NCI-H1436 (cell line): ENCODE results near the gene ELOA.
"Not testable (repeated sequence)": the region's sequence is repeated elsewhere in the genome, so short reads cannot be mapped to it uniquely, and the experiment has no call there.

Source experiments
- DNase-seq: peaks from one replicate; lab custom pipeline; 2025; lab: John Stamatoyannopoulos, UW

Gene ELOA

DNA sequence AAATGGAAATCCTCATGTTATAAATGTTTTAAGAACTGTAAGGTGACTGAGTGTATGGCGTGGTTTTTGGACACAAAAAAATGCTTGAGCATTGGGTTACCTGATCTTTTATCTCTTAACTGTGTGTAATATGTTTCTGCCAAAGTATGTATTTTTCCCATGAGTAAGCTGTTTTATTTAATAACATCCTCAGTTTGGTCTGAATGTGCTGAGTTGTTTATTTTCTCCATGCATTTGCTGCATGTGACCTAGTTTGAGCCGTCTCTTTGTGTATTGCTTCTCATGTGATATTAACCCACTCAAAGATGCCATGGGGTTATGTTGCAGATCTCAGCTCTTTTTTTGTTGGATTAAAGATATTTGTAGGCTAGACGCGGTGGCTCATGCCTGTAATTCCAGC lies 41.6 kb downstream of the ELOA start:
- DNase-seq = no peak

- DNase-seq = no peak
Measured at GRCh38 chr1:23787701-23788100, 44.4 kb downstream of the ELOA start.

GRCh38 chr1:23788695-23789094 lies 45.4 kb downstream of the ELOA start:
- DNase-seq = no peak

- peak; percentile 90 for DNase-seq
Measured at GRCh38 chr1:23790696-23791515, 47.6 kb downstream of the ELOA start, which contains the start of gene LYPLA2. Gene LYPLA2, plus strand, starts transcription at chr1:23791145. Its CDS starts 1,538 bp downstream, at chr1:23792683.

GRCh38 chr1:23791516-23792047 lies 48.3 kb downstream of the ELOA start:
- DNase-seq = no peak

DNA sequence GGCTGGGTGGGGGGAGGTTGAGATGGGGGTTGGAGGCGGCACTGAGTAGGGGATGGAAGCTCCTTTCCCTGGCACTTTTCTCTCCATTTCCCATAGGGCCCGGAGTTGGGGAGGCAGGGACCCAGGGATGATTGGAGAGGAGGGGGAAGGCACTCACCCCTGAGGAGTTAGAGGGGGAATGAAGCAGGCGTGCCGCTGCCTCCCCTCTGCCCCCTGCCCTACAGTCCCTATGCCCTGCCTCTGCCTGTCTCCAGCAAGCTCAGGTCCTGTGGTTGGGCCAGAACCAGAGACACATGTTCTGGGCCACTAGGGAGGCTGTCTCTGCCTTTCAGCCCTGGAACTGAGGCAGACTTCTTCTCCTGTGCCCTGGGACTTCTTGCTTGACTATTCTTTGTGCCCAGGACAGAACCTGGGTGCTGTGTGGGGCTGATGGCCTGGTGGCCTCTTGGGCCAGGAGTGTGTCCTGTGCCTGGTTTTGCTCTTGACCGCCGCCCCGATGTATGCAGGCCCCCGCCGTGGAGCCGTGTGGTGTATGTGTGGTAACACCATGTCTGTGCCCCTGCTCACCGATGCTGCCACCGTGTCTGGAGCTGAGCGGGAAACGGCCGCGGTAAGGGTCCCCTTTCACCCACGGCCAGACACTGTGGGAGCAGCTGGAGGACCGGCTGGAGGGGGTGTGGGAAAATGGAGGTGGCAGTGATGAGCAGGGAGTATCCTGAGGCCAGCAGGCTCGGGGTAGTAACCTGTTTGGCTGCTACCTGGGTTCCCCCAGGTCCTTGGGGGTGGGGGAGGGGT lies 49.1 kb downstream of the ELOA start:
- DNase-seq = no peak

DNA sequence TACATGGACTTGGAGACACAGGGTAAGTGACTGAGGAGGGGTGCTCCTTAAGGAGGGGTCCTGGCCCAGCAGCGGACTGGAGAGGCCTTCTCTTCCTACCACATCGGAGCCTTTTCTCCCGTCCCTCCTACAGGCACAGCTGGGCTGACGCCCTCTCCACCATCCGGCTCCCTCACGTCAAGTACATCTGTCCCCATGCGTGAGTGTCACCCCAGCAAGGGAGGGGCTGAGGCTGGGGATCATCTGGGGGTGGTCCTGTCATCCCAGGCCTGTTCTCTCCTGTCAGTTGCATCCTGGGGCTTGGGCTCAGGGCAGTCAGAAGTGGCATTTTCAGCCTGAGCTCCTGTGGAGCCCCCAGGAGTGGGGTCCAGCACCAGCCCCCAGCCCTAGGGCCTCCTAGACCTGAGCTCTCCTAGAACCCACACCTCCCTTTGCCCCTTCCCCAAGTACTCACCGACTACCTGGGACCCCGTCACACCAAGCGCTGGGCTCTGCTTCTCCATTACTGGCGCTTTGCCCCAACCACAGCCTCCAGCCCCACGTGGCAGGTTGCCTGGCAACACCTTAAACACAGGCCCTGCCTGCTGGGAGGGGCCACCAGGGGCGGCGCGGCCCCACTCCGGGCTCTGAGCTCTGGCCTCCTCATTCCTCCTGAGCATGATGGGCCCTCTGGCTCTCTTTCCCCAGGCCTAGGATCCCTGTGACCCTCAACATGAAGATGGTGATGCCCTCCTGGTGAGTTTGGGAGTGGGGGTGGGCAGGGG lies 49.9 kb downstream of the ELOA start:
- DNase-seq = no peak

GRCh38 chr1:23793861-23794731 lies 50.8 kb downstream of the ELOA start:
- no peak for DNase-seq

DNA sequence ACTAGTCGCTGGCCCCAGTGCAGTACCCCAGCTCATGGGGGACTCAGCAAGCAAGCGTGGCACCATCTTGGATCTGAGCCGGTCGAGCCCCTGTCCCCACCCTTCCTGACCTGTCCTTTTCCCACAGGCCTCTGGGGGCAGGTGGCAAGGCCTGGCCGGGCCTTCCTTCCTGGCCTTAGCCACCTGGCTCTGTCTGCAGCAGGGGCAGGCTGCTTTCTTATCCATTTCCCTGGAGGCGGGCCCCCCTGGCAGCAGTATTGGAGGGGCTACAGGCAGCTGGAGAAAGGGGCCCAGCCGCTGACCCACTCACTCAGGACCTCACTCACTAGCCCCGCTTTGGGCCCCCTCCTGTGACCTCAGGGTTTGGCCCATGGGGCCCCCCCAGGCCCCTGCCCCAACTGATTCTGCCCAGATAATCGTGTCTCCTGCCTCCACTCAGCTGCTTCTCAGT lies 51.5 kb downstream of the ELOA start:
- DNase-seq = not testable (repeated sequence)

- no peak for DNase-seq
Measured at GRCh38 chr1:23795676-23796465, 52.6 kb downstream of the ELOA start.

GRCh38 chr1:23796466-23797271 lies 53.4 kb downstream of the ELOA start:
- DNase-seq = no peak

DNA sequence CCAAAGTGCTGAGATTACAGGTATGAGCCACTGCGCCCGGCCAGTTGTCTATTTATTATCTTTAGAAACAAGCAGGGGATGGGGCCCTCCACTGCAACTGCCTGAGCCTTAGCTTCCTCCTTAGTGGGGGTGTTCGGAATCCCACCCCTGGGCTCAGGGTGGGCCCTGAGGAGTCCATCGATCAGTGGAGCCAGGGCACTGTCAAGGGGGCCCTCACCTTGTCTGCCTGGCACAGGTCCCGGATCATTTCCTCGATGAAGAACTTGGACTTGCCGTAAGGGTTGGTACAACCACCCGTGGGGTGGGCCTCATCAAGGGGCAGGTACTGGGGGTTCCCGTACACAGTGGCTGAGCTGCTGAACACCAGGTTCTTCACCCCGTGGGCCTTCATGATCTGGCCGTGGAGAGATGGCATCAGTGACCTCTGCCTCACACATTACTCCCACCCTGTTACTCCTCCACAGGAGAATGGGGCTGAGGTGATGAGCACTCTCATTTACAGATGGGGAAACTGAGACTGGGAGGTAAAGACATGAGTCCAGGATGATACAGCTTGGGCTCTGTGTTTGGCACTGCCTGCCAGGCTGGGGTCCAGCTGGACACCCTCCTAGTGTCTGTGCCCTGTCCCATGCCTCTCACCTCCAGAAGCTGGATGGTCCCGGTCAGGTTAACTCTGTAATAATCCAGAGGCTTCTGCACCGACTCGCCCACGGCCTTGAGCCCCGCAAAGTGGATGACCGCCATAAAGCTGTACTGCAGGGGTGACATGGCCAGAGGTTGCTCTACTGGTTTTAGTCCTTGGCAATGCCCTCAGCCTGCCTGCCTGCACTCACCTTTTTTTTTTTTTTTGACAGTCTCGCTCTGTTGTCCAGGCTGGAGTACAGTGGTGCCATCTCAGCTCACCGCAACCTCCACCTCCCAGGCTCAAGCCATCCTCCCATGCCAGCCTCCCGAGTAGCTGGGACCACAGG lies 54.5 kb downstream of the ELOA start:
- no peak for DNase-seq

GRCh38 chr1:23798662-23799142 lies 55.4 kb downstream of the ELOA start:
- DNase-seq = no peak

GRCh38 chr1:23799255-23799569 lies 55.9 kb downstream of the ELOA start:
- no peak for DNase-seq

- DNase-seq = no peak
Measured at GRCh38 chr1:23799570-23800399, 56.5 kb downstream of the ELOA start.

DNA sequence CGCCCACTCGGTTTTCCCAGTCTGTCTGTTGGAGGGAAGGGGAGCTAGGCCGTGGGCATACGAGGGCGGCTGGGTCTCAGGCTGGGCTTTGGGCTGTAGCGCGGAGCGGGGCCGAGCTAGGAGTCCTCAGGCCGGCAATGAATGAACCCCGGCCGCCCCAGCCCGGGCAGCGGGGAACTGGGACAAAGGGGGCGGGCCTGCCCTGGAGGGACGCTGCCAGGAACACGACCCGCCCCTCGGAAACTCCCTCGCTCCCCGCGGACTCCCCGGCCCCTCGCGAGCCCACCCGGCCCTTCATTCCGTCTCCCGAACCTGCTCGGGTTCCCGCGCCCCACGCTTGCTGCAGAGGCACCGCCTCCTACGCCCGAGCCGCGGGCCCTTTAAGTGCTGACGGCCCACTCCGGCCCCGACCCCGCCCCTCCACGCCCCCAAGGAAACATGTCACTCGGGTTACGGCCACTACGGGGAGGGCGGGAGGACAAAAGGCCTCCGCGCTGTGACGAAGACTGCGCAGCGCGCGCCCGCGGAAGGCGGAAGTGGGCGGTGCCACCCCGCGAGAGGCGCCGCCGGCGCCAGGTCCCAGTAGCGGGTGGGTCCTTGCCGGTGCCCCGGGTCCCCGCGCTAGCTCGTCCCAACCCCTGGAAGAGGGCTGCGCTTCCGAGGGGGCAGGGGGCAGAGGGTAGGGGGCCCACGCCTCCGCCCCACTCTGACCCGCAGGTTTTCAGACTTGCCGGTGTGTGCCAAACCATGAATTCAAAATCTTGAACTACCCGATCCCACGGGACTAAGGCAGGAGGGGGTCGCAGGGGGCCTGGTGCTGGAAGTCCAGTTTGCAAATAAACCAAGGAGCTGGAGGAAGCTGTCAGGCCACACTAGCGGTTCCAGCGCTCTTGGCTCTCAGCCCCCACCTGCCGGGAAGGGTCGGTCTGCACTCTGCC lies 57.4 kb downstream of the ELOA start, which contains the start of gene GALE:
GALE (minus strand) TSS at position 355 of the 938 bp plus-strand sequence. CDS start 1,747 bp downstream, outside the sequence.
- peak; percentile 91 for DNase-seq
